Common myeloid progenitor, CD34-positive (primary cell): ENCODE data around the gene CSF2.
A peak's percentile ranks its signal among the peaks of the same experiment; 100 is the strongest.

Experiments
- CTCF ChIA-PET: fragments of 350-600 bp; sonication (Branson Sonifier 250); formaldehyde crosslinking; loops from one replicate; lab custom pipeline; 2021; ENCODE audit warnings: antibody characterized with exemption; lab: Charles Lee
- POLR2A ChIA-PET: fragments of 350-600 bp; sonication (Branson Sonifier 250); formaldehyde crosslinking; loops from one replicate; lab custom pipeline; 2021; ENCODE audit warnings: antibody characterized with exemption; lab: Charles Lee
- DNase-seq, 3 donors: peaks; one replicate each; pipeline versions ENCODE4 v3.0.0 to v3.0.0-alpha.2; 2013
- H3K27ac ChIP-seq, 2 experiments: 1 replicate in 1 of 2; 2 replicates in 1 of 2; pipeline ENCODE4 v1.7.0; 2013; ENCODE audit warnings: inconsistent platforms in 2 of 2, low read length in 2 of 2, mild to moderate bottlenecking in 2 of 2, low read depth in 1 of 2, moderate library complexity in 1 of 2; ENCODE audit not compliant: severe bottlenecking in 2 of 2, insufficient read depth in 1 of 2, poor library complexity in 1 of 2
- H3K27me3 ChIP-seq, 5 experiments: replicated peaks in 2 of 5; 1 replicate in 3 of 5; 2 replicates in 2 of 5; pipeline versions ENCODE4 v1.6.1 to v1.7.0; 2013; ENCODE audit warnings: low read length in 4 of 5, mild to moderate bottlenecking in 2 of 5, moderate library complexity in 2 of 5, inconsistent platforms in 1 of 5; ENCODE audit not compliant: insufficient read depth in 5 of 5, control insufficient read depth in 4 of 5
- H3K36me3 ChIP-seq, 4 experiments: 1 replicate in 2 of 4; 2 replicates in 2 of 4; pipeline versions ENCODE4 v1.6.1 to v1.7.0; 2013; ENCODE audit warnings: low read length in 3 of 4, control low read depth in 1 of 4, mild to moderate bottlenecking in 1 of 4; ENCODE audit not compliant: control insufficient read depth in 4 of 4, insufficient read depth in 4 of 4
- H3K4me1 ChIP-seq, 4 experiments: 1 replicate in 3 of 4; 2 replicates in 1 of 4; pipeline versions ENCODE4 v1.6.1 to v1.7.1; 2013; ENCODE audit warnings: low read length in 3 of 4, mild to moderate bottlenecking in 3 of 4, control low read depth in 1 of 4, inconsistent platforms in 1 of 4, moderate library complexity in 1 of 4; ENCODE audit not compliant: control insufficient read depth in 4 of 4, insufficient read depth in 4 of 4; ENCODE audit errors: control extremely low read depth in 1 of 4
- H3K4me3 ChIP-seq, 7 experiments: 1 replicate in 4 of 7; 2 replicates in 3 of 7; pipeline versions ENCODE4 v1.5.1 to v1.7.0; 2013; ENCODE audit warnings: mild to moderate bottlenecking in 7 of 7, low read length in 6 of 7, moderate library complexity in 6 of 7, inconsistent platforms in 2 of 7, low read depth in 2 of 7, control low read depth in 1 of 7; ENCODE audit not compliant: insufficient read depth in 4 of 7, control insufficient read depth in 1 of 7; ENCODE audit errors: extremely low read depth in 1 of 7
- H3K9me3 ChIP-seq, 5 experiments: 1 replicate in 4 of 5; 2 replicates in 1 of 5; pipeline versions ENCODE4 v1.6.1 to v1.7.1; 2013; ENCODE audit warnings: low read length in 4 of 5, mild to moderate bottlenecking in 2 of 5, inconsistent platforms in 1 of 5, low read depth in 1 of 5, moderate library complexity in 1 of 5; ENCODE audit not compliant: control insufficient read depth in 4 of 5, insufficient read depth in 2 of 5; ENCODE audit errors: control extremely low read depth in 1 of 5
- WGBS: methylation state at CpG from one replicate; pipeline ENCODE4 v1.1.5; 2013; ENCODE audit not compliant: insufficient coverage; 5-methylcytosine and 5-hydroxymethylcytosine counted together

CSF2 gene

GRCh38 chr5:132057498-132058255 lies 15.9 kb upstream of the CSF2 start:
- Histone ChIP-seq H3K27ac (no peak overlapping the region), H3K36me3 (no peaks in the 10 kb centered on the region), H3K4me1 (peaks cover 0 to 25% (median 16%) of the 10 kb centered on the region in 4 experiments), H3K4me3 (no peak overlapping the region), H3K27me3 (no peaks in the 10 kb centered on the region), H3K9me3 (no peaks in the 10 kb centered on the region)
- ChIA-PET CTCF (interaction anchor here (0.8 to 3.3 kb wide), 4 partner anchors 47 to 247 kb away, joined by 4 to 11 read pairs (median 8); partner anchors contain the start of gene ACSL6), POLR2A (no interaction called here)
- over 99% methylated on average over 9 of the region's 12 CpGs for WGBS
- no peak for DNase-seq

GRCh38 chr5:132058646-132059042 lies 14.9 kb upstream of the CSF2 start:
- Histone ChIP-seq H3K36me3 (no peaks in the 10 kb centered on the region), H3K27me3 (no peaks in the 10 kb centered on the region), H3K27ac (no peak overlapping the region), H3K9me3 (no peaks in the 10 kb centered on the region), H3K4me1 (peaks cover 0 to 25% (median 16%) of the 10 kb centered on the region in 4 experiments), H3K4me3 (no peak overlapping the region)
- ChIA-PET POLR2A (no interaction called here), CTCF (interaction anchor here (0.8 to 3.3 kb wide), 4 partner anchors 48 to 248 kb away, joined by 4 to 11 read pairs (median 8); partner anchors contain the start of gene ACSL6)
- no peak for DNase-seq
- WGBS, result 98% methylated on average over 7 of the region's 7 CpGs

- 93% methylated on average over 9 of the region's 9 CpGs for WGBS
- CTCF ChIA-PET, result interaction anchor here (1.3 to 3.3 kb wide), 3 partner anchors 49 to 179 kb away, joined by 4 to 11 read pairs (median 11); partner anchors contain the start of gene ACSL6
- H3K4me3 ChIP-seq, result no peak overlapping the region
- no peak overlapping the region for H3K27ac ChIP-seq
- POLR2A ChIA-PET, result no interaction called here
- H3K4me1 ChIP-seq, result peaks cover 0 to 25% (median 16%) of the 10 kb centered on the region in 4 experiments
- no peak for DNase-seq
- H3K9me3 ChIP-seq, result no peaks in the 10 kb centered on the region
- H3K27me3 ChIP-seq, result no peaks in the 10 kb centered on the region
- H3K36me3 ChIP-seq, result no peaks in the 10 kb centered on the region
Measured at GRCh38 chr5:132059043-132059695, 14.4 kb upstream of the CSF2 start.

- Histone ChIP-seq H3K4me1 (peaks cover 0 to 25% (median 16%) of the 10 kb centered on the region in 4 experiments), H3K27me3 (no peaks in the 10 kb centered on the region), H3K27ac (no peak overlapping the region), H3K9me3 (no peaks in the 10 kb centered on the region), H3K36me3 (no peaks in the 10 kb centered on the region), H3K4me3 (no peak overlapping the region)
- DNase-seq, result no peak
- WGBS, result 100% methylated on average over 8 of the region's 13 CpGs
- ChIA-PET CTCF (interaction anchor here (1.0 to 3.3 kb wide), 4 partner anchors 50 to 263 kb away, joined by 4 to 11 read pairs (median 8); partner anchors contain the start of genes ACSL6 and FNIP1), POLR2A (no interaction called here)
Measured at GRCh38 chr5:132059696-132060500, 13.7 kb upstream of the CSF2 start.

- no peaks in the 10 kb centered on the region for H3K36me3 ChIP-seq
- no peak within 1 kb of the TSS for H3K27ac ChIP-seq
- 83% methylated on average over 11 of the region's 16 CpGs for WGBS
- DNase-seq, result peak in 1 of 3 donors; percentile 45
- H3K4me1 ChIP-seq, result peaks cover 0 to 19% (median 14%) of the 10 kb centered on the region in 4 experiments
- no peaks in the 10 kb centered on the region for H3K9me3 ChIP-seq
- CTCF ChIA-PET, result interaction anchor here (0.7 to 5.0 kb wide), 8 partner anchors 10 to 470 kb away, joined by 3 to 34 read pairs (median 6); partner anchors contain the start of genes ACSL6 and FNIP1
- H3K4me3 ChIP-seq, result no peak within 1 kb of the TSS
- POLR2A ChIA-PET, result no interaction called here
- H3K27me3 ChIP-seq, result no peaks in the 10 kb centered on the region
Measured at GRCh38 chr5:132060501-132061161, 13.0 kb upstream of the CSF2 start, which contains the start of gene IL3. Gene IL3 (plus strand): TSS chr5:132060655. CDS start chr5:132060707, 52 bp downstream.
